A549 treated with CORT108297 at 1 μM for 4 hours (cell line): ENCODE data around the gene ASCL1. TPM values are rescaled to one million over a fixed set of nuclear protein-coding genes. Genes with fewer than 3 reads are reported as not detected.

Experiments used
- total RNA-seq: library from RNA; stranded (reverse); fragments of 200-300 nt; extraction: Qiagen RNA extraction; gene quantifications from 5 replicates; pipeline ENCODE4 v1.2.3, GENCODE V29; 2022

Gene ASCL1
- total RNA-seq: not detected in 5 replicates

GRCh38 chr12:102957339-102958050 is at the start of gene ASCL1:
Gene ASCL1 (plus strand): TSS chr12:102957674. CDS start chr12:102958245, 571 bp downstream.

GRCh38 chr12:102917026-102917787 is 40.3 kb upstream of the ASCL1 start, which contains the start of gene PAH:
Gene PAH (minus strand): TSS chr12:102917244. CDS start chr12:102917130, 114 bp downstream.

Other genes starting within 250 kb of the ASCL1 start
- gene PAH, start 40.4 kb upstream of the ASCL1 start, total RNA-seq: not detected in 5 replicates